ENCODE measurements around the gene ADAM12. TPM values are rescaled to one million over a fixed set of nuclear protein-coding genes. Genes with fewer than 3 reads are reported as not detected.

The ADAM12 gene
- total RNA-seq, 2 experiments from 2014 or later = 1.2 to 1.5 TPM

DNA sequence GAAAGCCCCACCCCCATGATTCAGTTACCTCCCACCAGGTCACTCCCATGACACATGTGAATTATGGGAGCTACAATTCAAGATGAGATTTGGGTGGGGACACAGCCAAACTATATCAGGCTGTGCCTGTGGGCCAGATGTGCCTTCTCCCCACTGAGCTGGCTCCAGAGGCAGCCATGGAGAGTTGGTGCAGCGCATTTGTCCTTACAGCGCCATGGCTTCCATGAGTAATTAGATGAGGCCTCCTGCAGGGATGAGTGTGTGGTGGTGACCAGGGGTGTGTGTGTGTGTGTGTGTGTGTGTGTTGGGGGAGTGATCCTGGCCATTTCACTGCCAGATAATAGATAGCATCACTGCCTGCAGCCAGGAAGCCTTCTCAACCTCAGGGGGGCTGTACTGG lies 397.3 kb downstream of the ADAM12 start:
- no peak overlapping the region for H3K27ac ChIP-seq (ENCODE audit: low read depth in 1 of 2, low read length in 2 of 2)
- TF ChIP-seq, protein P1, sequence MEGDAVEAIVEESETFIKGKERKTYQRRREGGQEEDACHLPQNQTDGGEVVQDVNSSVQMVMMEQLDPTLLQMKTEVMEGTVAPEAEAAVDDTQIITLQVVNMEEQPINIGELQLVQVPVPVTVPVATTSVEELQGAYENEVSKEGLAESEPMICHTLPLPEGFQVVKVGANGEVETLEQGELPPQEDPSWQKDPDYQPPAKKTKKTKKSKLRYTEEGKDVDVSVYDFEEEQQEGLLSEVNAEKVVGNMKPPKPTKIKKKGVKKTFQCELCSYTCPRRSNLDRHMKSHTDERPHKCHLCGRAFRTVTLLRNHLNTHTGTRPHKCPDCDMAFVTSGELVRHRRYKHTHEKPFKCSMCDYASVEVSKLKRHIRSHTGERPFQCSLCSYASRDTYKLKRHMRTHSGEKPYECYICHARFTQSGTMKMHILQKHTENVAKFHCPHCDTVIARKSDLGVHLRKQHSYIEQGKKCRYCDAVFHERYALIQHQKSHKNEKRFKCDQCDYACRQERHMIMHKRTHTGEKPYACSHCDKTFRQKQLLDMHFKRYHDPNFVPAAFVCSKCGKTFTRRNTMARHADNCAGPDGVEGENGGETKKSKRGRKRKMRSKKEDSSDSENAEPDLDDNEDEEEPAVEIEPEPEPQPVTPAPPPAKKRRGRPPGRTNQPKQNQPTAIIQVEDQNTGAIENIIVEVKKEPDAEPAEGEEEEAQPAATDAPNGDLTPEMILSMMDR (IDR thresholded peaks at IDR 0.05) = no peak
- Mint-ChIP-seq H3K36me3 (ENCODE audit: low read depth) (no peaks in the 10 kb centered on the region), H3K9me3 (no peaks in the 10 kb centered on the region), H3K4me1 (ENCODE audit: low read depth) (no peaks in the 10 kb centered on the region), H3K27me3 (no peaks in the 10 kb centered on the region), H3K27ac (no peak overlapping the region), H3K4me3 (no peak overlapping the region)
- intact Hi-C loops (cut with DNase I, micrococcal nuclease) = no loop called here
- H3K4me3 ChIP-seq (ENCODE audit: low read length) = no peak overlapping the region
- ATAC-seq (ENCODE audit: poor library complexity) (no peak), DNase-seq (no peak)
- H3K9me3 ChIP-seq (ENCODE audit: control insufficient read depth in 1 of 2, insufficient read depth in 1 of 2, low read length in 2 of 2) = peaks cover 0 to 8% of the 10 kb centered on the region in 2 experiments
- H3K36me3 ChIP-seq (ENCODE audit: insufficient read depth, low read length) = no peaks in the 10 kb centered on the region
- H3K4me1 ChIP-seq (ENCODE audit: insufficient read depth, low read length) = no peaks in the 10 kb centered on the region
- CTCF ChIA-PET = no interaction called here
- H3K27me3 ChIP-seq (ENCODE audit: control insufficient read depth in 1 of 2, insufficient read depth in 2 of 2, low read length in 2 of 2) = no peaks in the 10 kb centered on the region
- POLR2A ChIA-PET = no interaction called here

DNA sequence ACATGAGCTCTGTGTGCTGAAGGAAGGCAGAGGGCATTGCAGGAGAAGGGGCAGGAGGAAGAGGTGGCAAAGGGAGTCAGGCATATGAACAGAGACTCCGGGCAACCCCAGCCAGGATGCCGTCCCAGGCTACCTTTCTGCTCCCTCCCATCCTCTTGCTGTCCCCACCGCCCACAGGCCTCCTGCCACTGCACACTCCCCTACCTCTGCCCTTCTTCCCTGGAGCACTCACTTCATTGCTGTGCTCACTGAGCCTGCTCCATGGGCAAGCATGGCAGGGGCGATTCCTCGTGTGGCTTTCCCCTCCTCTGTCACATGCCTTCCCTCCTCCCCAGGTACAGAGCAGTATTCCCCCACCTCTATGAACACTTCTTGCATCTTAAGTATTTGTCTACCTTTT lies 398.5 kb downstream of the ADAM12 start:
- intact Hi-C loops (cut with DNase I, micrococcal nuclease) = no loop called here
- no peaks in the 10 kb centered on the region for H3K27me3 Mint-ChIP-seq
- Histone ChIP-seq H3K9me3 (ENCODE audit: control insufficient read depth in 1 of 2, insufficient read depth in 1 of 2, low read length in 2 of 2) (peaks cover 0 to 8% of the 10 kb centered on the region in 2 experiments), H3K27ac (ENCODE audit: low read depth in 1 of 2, low read length in 2 of 2) (no peak overlapping the region), H3K27me3 (ENCODE audit: control insufficient read depth in 1 of 2, insufficient read depth in 2 of 2, low read length in 2 of 2) (no peaks in the 10 kb centered on the region), H3K4me1 (ENCODE audit: insufficient read depth, low read length) (no peaks in the 10 kb centered on the region), H3K4me3 (ENCODE audit: low read length) (no peak overlapping the region), H3K36me3 (ENCODE audit: insufficient read depth, low read length) (no peaks in the 10 kb centered on the region)
- H3K36me3 Mint-ChIP-seq (ENCODE audit: low read depth) = no peaks in the 10 kb centered on the region
- H3K4me1 Mint-ChIP-seq (ENCODE audit: low read depth) = no peaks in the 10 kb centered on the region
- ChIA-PET CTCF (no interaction called here), POLR2A (no interaction called here)
- no peak for DNase-seq
- H3K9me3 Mint-ChIP-seq = no peaks in the 10 kb centered on the region
- H3K27ac Mint-ChIP-seq = no peak overlapping the region
- TF ChIP-seq, protein P1 (IDR thresholded peaks at IDR 0.05) = no peak
- H3K4me3 Mint-ChIP-seq = no peak overlapping the region
- ATAC-seq (ENCODE audit: poor library complexity) = no peak

DNA sequence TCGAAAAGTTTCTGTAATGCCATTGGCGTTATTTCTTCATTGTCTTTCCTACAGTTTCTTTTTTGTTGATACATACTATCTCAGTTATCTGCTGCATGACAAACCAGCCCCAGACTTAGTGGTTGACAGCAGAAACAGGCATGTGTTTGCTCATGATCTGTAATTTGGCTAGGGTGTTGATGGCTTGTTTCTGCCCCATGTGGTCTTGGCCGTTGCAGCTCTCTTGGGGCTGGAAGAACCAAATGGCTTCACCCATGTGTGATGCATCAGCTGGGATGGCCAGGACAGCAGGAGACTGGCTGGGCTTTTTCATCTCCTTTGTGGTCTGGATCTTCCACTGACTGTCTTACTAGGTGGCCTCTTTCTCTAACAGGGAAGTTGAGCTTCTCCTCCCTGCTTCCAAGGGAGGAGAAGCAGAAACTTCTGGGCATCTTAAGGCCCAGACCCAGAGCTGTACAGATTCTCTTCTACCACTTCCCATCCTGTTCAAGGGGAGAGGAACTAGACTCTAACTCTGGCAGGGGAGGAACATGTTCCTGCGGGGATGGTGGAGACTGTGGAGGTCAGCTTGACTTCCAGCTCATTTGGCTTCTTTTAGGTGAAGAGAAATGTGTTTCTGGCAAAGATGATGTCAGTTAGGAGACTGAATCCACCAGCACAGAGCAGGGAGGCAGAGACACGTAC lies 402.6 kb downstream of the ADAM12 start:
- Histone ChIP-seq H3K27ac (ENCODE audit: low read depth in 1 of 2, low read length in 2 of 2) (no peak overlapping the region), H3K4me3 (ENCODE audit: low read length) (no peak overlapping the region), H3K4me1 (ENCODE audit: insufficient read depth, low read length) (no peaks in the 10 kb centered on the region), H3K36me3 (ENCODE audit: insufficient read depth, low read length) (no peaks in the 10 kb centered on the region), H3K9me3 (ENCODE audit: control insufficient read depth in 1 of 2, insufficient read depth in 1 of 2, low read length in 2 of 2) (peaks cover 0 to 4% of the 10 kb centered on the region in 2 experiments), H3K27me3 (ENCODE audit: control insufficient read depth in 1 of 2, insufficient read depth in 2 of 2, low read length in 2 of 2) (no peaks in the 10 kb centered on the region)
- H3K36me3 Mint-ChIP-seq (ENCODE audit: low read depth) = no peaks in the 10 kb centered on the region
- peaks cover 9% of the 10 kb centered on the region for H3K27me3 Mint-ChIP-seq
- ChIA-PET POLR2A (no interaction called here), CTCF (no interaction called here)
- intact Hi-C loops (cut with DNase I, micrococcal nuclease) = no loop called here
- no peak overlapping the region for H3K27ac Mint-ChIP-seq
- H3K4me3 Mint-ChIP-seq = no peak overlapping the region
- TF ChIP-seq, protein P1 (IDR thresholded peaks at IDR 0.05) = no peak
- DNase-seq (no peak), ATAC-seq (ENCODE audit: poor library complexity) (no peak)
- H3K4me1 Mint-ChIP-seq (ENCODE audit: low read depth) = no peaks in the 10 kb centered on the region
- no peaks in the 10 kb centered on the region for H3K9me3 Mint-ChIP-seq

Data from CD4-positive, alpha-beta T cell (primary cell).